Measurements from ENCODE around the gene FAM156A.
"Not testable (repeated sequence)": the region's sequence is repeated elsewhere in the genome, so short reads cannot be mapped to it uniquely, and the experiment has no call there.

- TF ChIP-seq REST (IDR thresholded peaks at IDR 0.05; ENCODE audit: low read depth, low read length); JUND (IDR thresholded peaks at IDR 0.05); MAX (IDR thresholded peaks at IDR 0.05; ENCODE audit: low read depth); POLR2AphosphoS5 (IDR thresholded peaks at IDR 0.05; ENCODE audit: low read depth, low read length); CTCF (IDR thresholded peaks at IDR 0.05); RAD21 (IDR thresholded peaks at IDR 0.05; ENCODE audit: low read length); TAF1 (IDR thresholded peaks at IDR 0.05; ENCODE audit: borderline replicate concordance, low read depth, low read length): not testable (repeated sequence)
These were observed 17.3 kb upstream of the FAM156A start for GRCh38 chrX:52975576-52975975.

Data from SK-N-SH (cell line).